Activated CD4-positive, alpha-beta T cell treated with anti-CD3 and anti-CD28 coated beads, Interleukin-2, amount 10 ng/mL, durations not matched to agents 7 days and 5 days (primary cell): ENCODE data around the gene ITPA. TPM values are rescaled to one million over a fixed set of nuclear protein-coding genes. Genes with fewer than 3 reads are reported as not detected.
"Not testable (repeated sequence)": the region's sequence is repeated elsewhere in the genome, so short reads cannot be mapped to it uniquely, and the experiment has no call there.

Source experiments
- CTCF ChIA-PET: fragments of 350-600 bp; sonication (Branson Sonifier 250); formaldehyde crosslinking; loops from one replicate; lab custom pipeline; 2021; ENCODE audit warnings: antibody characterized with exemption; lab: Charles Lee
- POLR2A ChIA-PET: fragments of 350-600 bp; sonication (Branson Sonifier 250); formaldehyde crosslinking; loops from one replicate; lab custom pipeline; 2021; ENCODE audit warnings: antibody characterized with exemption; lab: Charles Lee
- DNase-seq: peaks from one replicate; pipeline ENCODE4 v3.0.0-alpha.2; 2020
- H3K27ac Mint-ChIP-seq: one replicate; pipeline ENCODE4 v1.8.0; 2021; ENCODE audit warnings: mild to moderate bottlenecking, moderate library complexity, mixed read lengths
- H3K27me3 Mint-ChIP-seq: one replicate; pipeline ENCODE4 v1.8.0; 2021; ENCODE audit warnings: mixed read lengths
- H3K36me3 Mint-ChIP-seq: one replicate; pipeline ENCODE4 v1.8.0; 2021; ENCODE audit warnings: low read depth, mixed read lengths
- H3K4me1 Mint-ChIP-seq: one replicate; pipeline ENCODE4 v1.8.0; 2021; ENCODE audit warnings: mixed read lengths
- H3K4me3 Mint-ChIP-seq: one replicate; pipeline ENCODE4 v1.8.0; 2021; ENCODE audit warnings: mild to moderate bottlenecking, moderate library complexity, mixed read lengths
- H3K9me3 Mint-ChIP-seq: one replicate; pipeline ENCODE4 v1.8.0; 2021; ENCODE audit warnings: mixed read lengths
- total RNA-seq, 2 experiments: library from RNA; stranded (reverse); gene quantifications; one replicate each; pipeline ENCODE4 v1.2.3, GENCODE V29; 2021

Gene ITPA
- total RNA-seq, 2 experiments from 2014 or later: 52.1 to 72.7 TPM

- Mint-ChIP-seq H3K36me3 (peaks cover 64% of the 10 kb centered on the region), H3K9me3 (no peaks in the 10 kb centered on the region), H3K27me3 (no peaks in the 10 kb centered on the region), H3K4me3 (no peak overlapping the region), H3K27ac (peak overlapping the region; percentile 14), H3K4me1 (peaks cover 7% of the 10 kb centered on the region)
- DNase-seq: no peak
- POLR2A ChIA-PET: no interaction called here
- CTCF ChIA-PET: interaction anchor here (0.5 to 0.7 kb wide), 2 partner anchors 12 to 52 kb away, joined by 3 read pairs; no protein-coding TSS in a partner anchor
Measured at GRCh38 chr20:3195590-3196237, 13.6 kb upstream of the ITPA start.

GRCh38 chr20:3199206-3199605, 10.1 kb upstream of the ITPA start:
- Mint-ChIP-seq H3K27me3 (no peaks in the 10 kb centered on the region), H3K4me3 (no peak overlapping the region), H3K9me3 (no peaks in the 10 kb centered on the region), H3K36me3 (peaks cover 54% of the 10 kb centered on the region), H3K27ac (no peak overlapping the region), H3K4me1 (peaks cover 19% of the 10 kb centered on the region)
- DNase-seq: no peak
- POLR2A ChIA-PET: no interaction called here
- CTCF ChIA-PET: interaction anchor here (1.0 kb wide), 1 partner anchor 13 kb away, joined by 4 read pairs; no protein-coding TSS in a partner anchor

- ChIA-PET POLR2A (no interaction called here), CTCF (interaction anchor here (1.0 kb wide), 3 partner anchors 11 to 103 kb away, joined by 3 to 4 read pairs (median 3); no protein-coding TSS in a partner anchor)
- Mint-ChIP-seq H3K9me3 (no peaks in the 10 kb centered on the region), H3K27ac (no peak overlapping the region), H3K4me3 (no peak overlapping the region), H3K36me3 (peaks cover 53% of the 10 kb centered on the region), H3K4me1 (peaks cover 23% of the 10 kb centered on the region), H3K27me3 (no peaks in the 10 kb centered on the region)
- DNase-seq: no peak
Measured at GRCh38 chr20:3199976-3200755, 9.1 kb upstream of the ITPA start.

- no peak for DNase-seq
- H3K27me3 Mint-ChIP-seq: no peaks in the 10 kb centered on the region
- H3K27ac Mint-ChIP-seq: peak overlapping the region; percentile 97
- ChIA-PET CTCF (no interaction called here), POLR2A (no interaction called here)
- H3K36me3 Mint-ChIP-seq: peaks cover 32% of the 10 kb centered on the region
- H3K9me3 Mint-ChIP-seq: no peaks in the 10 kb centered on the region
- H3K4me1 Mint-ChIP-seq: peaks cover 17% of the 10 kb centered on the region
- peak overlapping the region; percentile 92 for H3K4me3 Mint-ChIP-seq
Measured at GRCh38 chr20:3202965-3203314, 6.4 kb upstream of the ITPA start.

GRCh38 chr20:3203315-3204123, 5.8 kb upstream of the ITPA start:
- ChIA-PET CTCF (interaction anchor here (0.8 to 0.9 kb wide), 2 partner anchors 20 to 36 kb away, joined by 3 read pairs; partner anchors contain the start of gene SLC4A11), POLR2A (interaction anchor here (0.5 kb wide), 2 partner anchors 8 to 128 kb away, joined by 3 read pairs; no protein-coding TSS in a partner anchor)
- Mint-ChIP-seq H3K27me3 (no peaks in the 10 kb centered on the region), H3K4me3 (peak overlapping the region; percentile 92), H3K27ac (peak overlapping the region; percentile 97), H3K36me3 (peaks cover 31% of the 10 kb centered on the region), H3K4me1 (peaks cover 22% of the 10 kb centered on the region), H3K9me3 (no peaks in the 10 kb centered on the region)
- peak; percentile 44 for DNase-seq

- ChIA-PET CTCF (interaction anchor here (0.8 to 0.9 kb wide), 2 partner anchors 21 to 35 kb away, joined by 3 read pairs; partner anchors contain the start of gene SLC4A11), POLR2A (interaction anchor here (0.5 kb wide), 2 partner anchors 8 to 128 kb away, joined by 3 read pairs; no protein-coding TSS in a partner anchor)
- peak; percentile 89 for DNase-seq
- peak within 1 kb of the TSS; percentile 97 for H3K27ac Mint-ChIP-seq
- peaks cover 25% of the 10 kb centered on the region for H3K36me3 Mint-ChIP-seq
- H3K27me3 Mint-ChIP-seq: no peaks in the 10 kb centered on the region
- H3K9me3 Mint-ChIP-seq: no peaks in the 10 kb centered on the region
- peaks cover 27% of the 10 kb centered on the region for H3K4me1 Mint-ChIP-seq
- peak within 1 kb of the TSS; percentile 92 for H3K4me3 Mint-ChIP-seq
Measured at GRCh38 chr20:3204124-3204794, 5.0 kb upstream of the ITPA start, which contains the start of gene DDRGK1. DDRGK1 (minus strand) TSS chr20:3204682; CDS start chr20:3204627, 55 bp downstream.

GRCh38 chr20:3208786-3209256, 477 bp upstream of the ITPA start:
- no peaks in the 10 kb centered on the region for H3K9me3 Mint-ChIP-seq
- H3K27me3 Mint-ChIP-seq: no peaks in the 10 kb centered on the region
- H3K36me3 Mint-ChIP-seq: peaks cover 14% of the 10 kb centered on the region
- POLR2A ChIA-PET: no interaction called here
- CTCF ChIA-PET: interaction anchor here (0.6 to 3.3 kb wide), 2 partner anchors 10 to 734 kb away, joined by 3 to 11 read pairs; no protein-coding TSS in a partner anchor
- DNase-seq: no peak
- H3K4me1 Mint-ChIP-seq: peaks cover 28% of the 10 kb centered on the region
- peak overlapping the region; percentile 94 for H3K27ac Mint-ChIP-seq
- peak overlapping the region; percentile 100 for H3K4me3 Mint-ChIP-seq

- Mint-ChIP-seq H3K36me3 (peaks cover 15% of the 10 kb centered on the region), H3K27ac (peak overlapping the region; percentile 94), H3K27me3 (no peaks in the 10 kb centered on the region), H3K9me3 (no peaks in the 10 kb centered on the region), H3K4me3 (peak overlapping the region; percentile 100), H3K4me1 (peaks cover 26% of the 10 kb centered on the region)
- no peak for DNase-seq
- CTCF ChIA-PET: interaction anchor here (1.3 to 3.3 kb wide), 2 partner anchors 9 to 38 kb away, joined by 3 to 11 read pairs; no protein-coding TSS in a partner anchor
- POLR2A ChIA-PET: no interaction called here
Measured at GRCh38 chr20:3209946-3210317, 634 bp downstream of the ITPA start.

GRCh38 chr20:3210346-3210745, 1.0 kb downstream of the ITPA start:
- Mint-ChIP-seq H3K4me1 (peaks cover 22% of the 10 kb centered on the region), H3K9me3 (no peaks in the 10 kb centered on the region), H3K4me3 (peak overlapping the region; percentile 100), H3K27me3 (no peaks in the 10 kb centered on the region), H3K36me3 (peaks cover 15% of the 10 kb centered on the region), H3K27ac (peak overlapping the region; percentile 94)
- no peak for DNase-seq
- ChIA-PET POLR2A (no interaction called here), CTCF (interaction anchor here (1.3 to 3.3 kb wide), 2 partner anchors 9 to 38 kb away, joined by 3 to 11 read pairs; no protein-coding TSS in a partner anchor)

- no peaks in the 10 kb centered on the region for H3K27me3 Mint-ChIP-seq
- peaks cover 20% of the 10 kb centered on the region for H3K4me1 Mint-ChIP-seq
- H3K36me3 Mint-ChIP-seq: peaks cover 15% of the 10 kb centered on the region
- ChIA-PET CTCF (interaction anchor here (0.9 kb wide), 1 partner anchor 27 kb away, joined by 3 read pairs; no protein-coding TSS in a partner anchor), POLR2A (no interaction called here)
- no peak overlapping the region for H3K4me3 Mint-ChIP-seq
- no peak for DNase-seq
- H3K27ac Mint-ChIP-seq: no peak overlapping the region
- no peaks in the 10 kb centered on the region for H3K9me3 Mint-ChIP-seq
Measured at GRCh38 chr20:3213226-3213625, 3.9 kb downstream of the ITPA start.

- H3K27me3 Mint-ChIP-seq, H3K27ac Mint-ChIP-seq, POLR2A ChIA-PET, DNase-seq, H3K4me3 Mint-ChIP-seq, H3K4me1 Mint-ChIP-seq, H3K9me3 Mint-ChIP-seq: not testable (repeated sequence)
- peaks cover 11% of the 10 kb centered on the region for H3K36me3 Mint-ChIP-seq
- CTCF ChIA-PET: interaction anchor here (1.4 kb wide), 1 partner anchor 100 kb away, joined by 3 read pairs; no protein-coding TSS in a partner anchor
Measured at GRCh38 chr20:3215359-3215917, 6.1 kb downstream of the ITPA start.
